HG02938 (cell line): ENCODE results near the gene GALT.

Experiments
- ATAC-seq: cut with Tn5 transposase; IDR thresholded peaks from one replicate; pipeline ENCODE4 v1.9.1; 2021; ENCODE audit warnings: mild to moderate bottlenecking, moderate library complexity; ENCODE audit not compliant: unreplicated experiment

GALT gene

GRCh38 chr9:34646211-34647083, at the start of gene GALT:
Gene GALT, plus strand, starts transcription at chr9:34646675. Its CDS starts 30 bp downstream, at chr9:34646705.
- ATAC-seq = peak; percentile 75

- ATAC-seq = no peak
Observed at GRCh38 chr9:34599546-34599945, 46.9 kb upstream of the GALT start.

GRCh38 chr9:34600908-34601307, 45.6 kb upstream of the GALT start:
- ATAC-seq = no peak

DNA sequence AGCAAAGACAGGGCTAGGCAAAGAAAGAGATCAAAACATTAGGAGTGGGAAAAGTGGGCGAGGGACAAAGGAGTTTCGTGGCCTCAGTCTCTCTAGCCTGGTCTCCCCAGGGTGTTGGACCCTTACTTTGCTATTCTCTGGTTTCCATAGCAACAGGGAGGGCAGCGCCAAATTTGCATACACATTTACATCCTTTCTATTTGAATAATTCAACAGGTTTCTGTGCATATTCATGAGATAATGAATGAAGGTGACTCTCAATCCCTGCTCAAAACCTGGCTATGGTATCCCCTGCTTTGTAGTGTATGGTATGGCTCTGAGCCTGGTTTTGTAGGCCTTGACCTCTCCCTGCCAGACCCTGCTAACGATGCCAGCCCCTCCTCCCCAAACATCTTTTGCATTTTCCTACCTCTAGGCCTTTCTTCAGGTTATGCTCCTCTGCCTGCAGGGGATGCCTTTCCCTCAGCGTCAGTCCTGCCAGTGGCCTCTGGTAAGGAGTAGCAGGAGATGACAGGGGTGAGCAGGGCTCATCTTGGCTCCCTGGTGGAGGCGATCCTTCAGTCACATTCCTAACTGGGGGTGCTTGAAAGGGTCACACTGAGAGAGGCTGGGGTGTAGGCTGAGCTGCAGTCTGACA, 44.4 kb upstream of the GALT start:
- no peak for ATAC-seq

GRCh38 chr9:34603610-34604231, 42.8 kb upstream of the GALT start:
- peak; percentile 74 for ATAC-seq

GRCh38 chr9:34606190-34606589, 40.3 kb upstream of the GALT start:
- ATAC-seq = no peak

- ATAC-seq = no peak
Observed at GRCh38 chr9:34606905-34607304, 39.6 kb upstream of the GALT start.

DNA sequence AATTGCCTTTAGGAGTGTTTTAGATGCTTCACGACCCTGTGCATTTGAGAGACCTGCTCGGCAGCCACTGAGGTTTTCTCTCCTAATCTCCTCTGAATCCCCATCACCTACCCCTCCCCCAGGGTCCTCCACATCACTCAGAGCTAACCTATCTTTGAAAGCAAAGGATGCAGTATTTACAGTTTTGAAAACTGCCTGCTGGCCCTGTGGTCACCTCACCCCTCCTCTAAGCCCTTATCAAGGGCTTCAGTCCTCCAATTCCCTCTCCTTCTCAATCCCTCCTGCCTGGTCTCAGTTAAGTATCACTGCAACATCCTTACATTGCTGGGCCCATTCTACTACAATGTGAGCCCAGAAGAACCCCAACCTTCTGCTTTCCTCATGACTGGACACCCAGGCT, 39.1 kb upstream of the GALT start:
- ATAC-seq = no peak

GRCh38 chr9:34610434-34611206, 35.9 kb upstream of the GALT start:
- no peak for ATAC-seq

DNA sequence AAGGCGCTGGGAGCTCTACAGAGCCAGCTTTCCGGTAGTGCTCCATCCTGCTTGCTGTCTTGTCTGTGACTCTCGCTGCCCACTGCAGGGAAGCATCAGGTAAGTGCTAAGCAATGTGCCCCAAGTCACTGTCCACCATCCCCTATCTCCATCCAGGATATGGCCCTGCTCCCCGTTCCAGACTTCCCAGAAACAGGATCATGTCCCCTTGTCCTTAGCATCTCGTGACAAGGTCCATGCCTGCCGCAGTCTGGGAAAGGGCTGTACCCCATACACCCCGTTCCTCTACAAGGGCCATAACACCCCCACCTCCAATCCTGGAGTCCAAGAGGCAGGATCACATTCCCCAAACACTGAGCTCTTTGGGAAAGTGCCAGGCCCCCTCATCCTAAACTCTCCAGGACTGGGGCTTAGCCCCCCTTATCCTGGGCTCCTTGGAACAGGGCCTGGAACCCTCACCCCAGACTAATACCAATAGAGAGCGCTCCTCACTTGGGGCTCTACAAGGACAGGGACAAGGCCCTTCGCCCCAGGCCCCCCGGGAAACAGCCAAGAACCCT, 35.1 kb upstream of the GALT start:
- ATAC-seq = no peak

GRCh38 chr9:34611811-34612787, 34.4 kb upstream of the GALT start, which contains the start of gene RPP25L:
Gene RPP25L, minus strand, starts transcription at chr9:34612097. Its CDS starts 801 bp downstream, at chr9:34611296.
- peak; percentile 51 for ATAC-seq

DNA sequence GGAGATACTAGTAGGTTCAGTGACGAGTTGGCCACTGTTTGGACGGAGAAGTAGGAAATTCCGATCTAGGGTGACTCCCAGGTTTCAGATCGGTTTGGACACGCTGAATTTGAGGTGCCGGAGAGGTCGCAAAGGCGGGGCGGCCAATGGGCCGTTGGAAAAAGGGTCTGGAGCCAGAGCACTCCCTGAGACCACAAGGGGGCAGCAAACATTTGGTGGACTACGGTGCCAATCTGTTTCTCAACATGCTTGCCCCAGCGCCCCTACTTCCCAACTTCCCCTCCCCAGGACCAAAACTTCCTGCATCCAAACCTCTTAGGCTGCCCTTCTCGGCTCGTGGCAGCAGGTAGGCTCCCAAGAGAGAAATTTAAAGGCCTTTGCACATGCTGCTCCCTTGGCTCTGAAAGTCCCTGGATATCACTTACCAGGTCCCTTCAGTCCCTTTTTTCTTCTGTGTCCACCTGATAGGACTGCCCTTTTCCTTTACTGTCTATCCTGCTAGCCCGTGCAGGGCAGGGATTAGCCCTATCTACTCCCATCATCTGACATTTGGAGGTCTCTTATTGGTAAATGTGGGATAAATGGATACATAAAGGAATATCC, 33.6 kb upstream of the GALT start:
- no peak for ATAC-seq

GRCh38 chr9:34615132-34615531, 31.3 kb upstream of the GALT start:
- no peak for ATAC-seq

DNA sequence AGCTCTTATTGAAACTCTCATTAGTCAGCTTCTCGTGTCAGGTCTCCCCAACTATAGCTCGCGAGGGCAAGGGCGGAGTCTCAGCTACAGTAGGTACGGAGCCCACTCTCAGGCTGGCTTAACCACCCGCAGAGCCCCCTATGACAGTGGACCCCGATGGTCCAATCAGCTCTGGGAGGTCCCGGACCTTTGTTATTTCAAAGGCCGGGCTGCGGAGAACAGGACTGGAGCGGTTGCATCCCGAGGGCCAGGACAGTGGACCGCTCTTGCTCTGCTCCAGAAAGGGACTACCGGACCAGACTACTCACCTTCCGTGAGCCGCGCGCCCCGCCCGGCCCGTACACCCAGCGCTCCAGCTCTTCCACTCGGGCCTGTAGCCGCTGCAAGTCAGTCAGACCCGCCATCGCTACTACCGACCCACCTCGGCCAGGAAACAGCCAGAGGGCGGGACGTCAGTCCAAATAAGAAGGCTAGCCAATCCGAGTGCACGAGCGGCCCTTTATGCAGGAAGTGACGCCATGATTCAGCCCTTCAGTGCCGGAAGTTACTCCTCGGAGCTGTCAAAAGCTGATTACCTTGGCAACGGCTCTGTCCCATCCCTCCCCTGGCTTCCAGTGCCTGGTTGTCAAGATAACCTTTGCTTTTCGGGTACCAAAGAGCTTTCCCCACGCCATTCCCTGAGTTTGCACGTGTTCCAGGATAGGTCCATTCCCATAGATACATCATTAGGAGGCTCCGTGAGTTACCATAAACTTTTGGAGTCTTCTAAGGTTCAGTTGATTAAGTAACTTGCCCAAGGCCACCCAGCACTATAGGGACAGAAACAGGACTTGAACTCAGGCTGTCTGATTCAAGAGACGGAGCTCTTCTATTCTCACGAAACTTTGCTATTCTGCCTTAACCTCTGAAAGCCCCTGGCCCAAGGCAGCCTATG, 26.1 kb upstream of the GALT start, which contains the start of gene DCTN3:
Gene DCTN3 (minus strand): TSS at position 435 of the 934 bp plus-strand sequence. CDS start 31 bp downstream, at position 404.
- ATAC-seq = peak; percentile 96

GRCh38 chr9:34623374-34624235, 22.9 kb upstream of the GALT start:
- ATAC-seq = no peak

GRCh38 chr9:34624475-34625185, 21.8 kb upstream of the GALT start:
- ATAC-seq = no peak
